HG03575 (cell line): ENCODE results near the gene PRKACG.

Experiments used
- ATAC-seq: cut with Tn5 transposase; IDR thresholded peaks from one replicate; pipeline ENCODE4 v1.9.1; 2021; ENCODE audit not compliant: unreplicated experiment, insufficient number of reproducible peaks, low FRiP score; ENCODE audit errors: extremely low read depth

PRKACG gene

GRCh38 chr9:69028754-69029153, 14.8 kb upstream of the PRKACG start:
- no peak for ATAC-seq

DNA sequence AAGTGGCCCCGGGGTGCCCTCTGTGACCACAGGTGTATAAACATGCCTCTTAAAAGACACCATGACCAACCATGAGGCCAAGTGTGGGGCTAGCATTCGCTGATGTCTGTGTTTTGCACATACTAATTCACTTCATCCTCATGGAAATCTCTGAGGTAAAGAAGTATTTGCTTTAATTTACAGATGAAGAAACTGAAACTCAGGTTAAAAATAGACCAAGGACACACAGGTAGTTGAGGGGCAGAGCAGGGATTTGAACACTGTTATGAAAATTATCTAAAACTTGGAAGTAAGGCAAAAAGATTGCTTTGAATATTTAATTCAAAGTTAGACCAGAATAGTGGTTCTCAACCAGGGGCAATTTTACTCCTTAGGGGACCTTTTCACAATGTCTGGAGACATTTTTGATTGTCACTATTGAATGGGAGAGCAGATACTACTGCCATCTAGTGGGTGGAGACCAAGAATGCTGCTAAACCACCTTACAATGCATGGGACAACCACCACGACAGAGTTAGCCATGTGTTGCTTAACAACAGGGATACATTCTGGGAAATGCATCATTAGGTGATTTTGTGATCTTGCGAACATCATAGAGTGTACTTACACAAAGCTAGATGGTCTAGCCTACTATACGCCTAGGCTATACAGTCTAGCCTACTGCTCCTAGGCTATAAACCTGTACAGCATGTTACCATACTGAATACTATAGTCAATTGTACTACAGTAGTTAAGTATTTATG, 13.6 kb upstream of the PRKACG start:
- ATAC-seq, result no peak

GRCh38 chr9:69023650-69024049, 9.7 kb upstream of the PRKACG start:
- no peak for ATAC-seq

DNA sequence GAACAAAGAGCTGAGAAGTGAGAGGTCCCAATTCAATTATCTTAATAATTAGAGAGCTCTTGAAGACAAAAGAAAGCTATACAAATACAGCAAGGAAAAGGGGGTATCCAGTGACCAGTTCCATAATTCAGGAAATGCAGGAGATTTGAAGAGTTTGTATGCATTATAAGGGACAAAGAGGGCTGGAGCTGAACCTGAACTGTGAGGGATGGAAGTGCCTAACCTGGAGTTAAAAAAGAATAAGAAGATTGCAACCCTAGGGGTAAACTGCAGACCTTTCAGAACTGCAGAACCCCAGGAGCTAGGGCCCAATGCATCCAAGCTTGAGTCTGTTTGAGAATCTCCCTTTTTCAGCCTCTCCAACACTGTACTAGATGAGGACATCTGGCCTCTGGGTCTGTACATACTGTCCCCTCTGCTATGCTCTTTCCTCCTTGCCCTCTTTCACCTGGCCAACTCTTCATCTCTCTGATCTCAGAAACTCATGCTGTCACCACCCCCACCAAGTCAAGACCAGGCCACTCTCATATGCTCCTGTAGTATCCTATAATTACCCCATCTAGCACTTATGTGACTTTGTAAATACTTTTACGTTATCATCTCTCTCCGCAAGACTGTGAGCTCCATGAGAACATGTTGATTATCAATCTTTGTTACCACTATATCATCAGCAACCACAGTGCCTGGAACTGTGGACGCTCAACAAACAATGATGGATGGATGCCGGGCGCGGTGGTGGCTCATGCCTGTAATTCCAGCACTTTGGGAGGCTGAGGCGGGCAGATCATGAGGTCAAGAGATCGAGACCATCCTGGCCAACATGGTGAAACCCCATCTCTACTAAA, 6.6 kb upstream of the PRKACG start:
- ATAC-seq, result no peak

- ATAC-seq, result no peak
Observed at GRCh38 chr9:69019808-69020207, 5.9 kb upstream of the PRKACG start.

DNA sequence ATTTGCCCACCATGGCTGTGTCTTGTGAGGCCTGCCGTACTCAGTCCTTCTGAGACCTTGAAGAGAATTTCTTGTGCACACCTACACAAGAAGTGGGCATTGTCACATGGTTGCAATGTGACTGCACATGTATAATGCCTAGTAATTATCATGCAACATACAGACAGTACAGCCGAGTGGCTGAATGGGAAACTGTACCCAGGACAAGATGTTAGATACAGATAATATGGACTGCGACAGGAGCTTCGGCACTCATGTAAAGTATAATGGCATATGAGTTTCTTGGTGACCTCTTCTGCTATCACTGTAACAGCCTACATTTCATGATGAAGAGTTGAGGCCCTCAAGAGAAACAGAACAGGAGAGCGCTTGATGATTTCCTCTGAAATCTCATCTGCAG, 4.8 kb upstream of the PRKACG start:
- ATAC-seq, result no peak

GRCh38 chr9:69016191-69017096, 2.5 kb upstream of the PRKACG start:
- ATAC-seq, result no peak

GRCh38 chr9:69013382-69013727, 558 bp downstream of the PRKACG start:
- no peak for ATAC-seq

GRCh38 chr9:69012696-69013381, 1.1 kb downstream of the PRKACG start:
- ATAC-seq, result no peak

DNA sequence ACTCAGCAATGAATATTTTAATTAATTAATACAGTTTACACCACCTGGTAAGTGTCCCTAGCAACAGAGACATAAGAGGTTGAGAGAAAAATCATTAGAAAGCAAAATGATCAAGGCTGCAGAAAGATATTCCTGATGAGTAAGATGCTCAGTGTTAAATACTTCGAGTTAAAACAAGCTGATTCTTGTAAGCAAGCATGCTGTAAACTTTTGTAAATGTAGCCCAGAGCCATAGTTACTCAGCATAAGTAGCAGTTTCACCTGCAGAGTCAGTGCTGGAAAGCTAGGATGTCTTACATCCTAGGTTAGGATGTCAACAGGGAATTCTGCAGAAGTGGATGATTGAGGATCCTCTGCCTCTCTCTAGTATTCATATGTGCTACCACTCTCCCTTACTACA, 4.2 kb downstream of the PRKACG start:
- ATAC-seq, result no peak

DNA sequence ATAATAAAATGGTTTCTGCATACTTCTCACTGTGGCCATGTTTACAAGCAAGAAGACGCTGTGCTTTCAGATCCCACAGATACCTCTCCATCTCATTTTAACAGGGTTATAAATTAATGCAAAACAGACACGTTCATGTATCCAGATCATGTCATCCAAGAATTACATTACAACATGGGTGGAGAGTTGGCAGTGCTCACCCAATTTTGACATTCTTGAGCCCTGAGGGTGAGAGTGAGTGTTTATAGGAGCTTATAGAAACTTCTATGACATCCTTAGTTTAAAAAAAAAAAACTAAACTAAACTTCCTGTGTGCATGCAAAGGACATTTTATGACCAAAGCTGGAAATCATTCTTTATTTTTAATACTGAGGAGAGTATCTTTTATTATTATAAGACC, 9.1 kb downstream of the PRKACG start:
- no peak for ATAC-seq

DNA sequence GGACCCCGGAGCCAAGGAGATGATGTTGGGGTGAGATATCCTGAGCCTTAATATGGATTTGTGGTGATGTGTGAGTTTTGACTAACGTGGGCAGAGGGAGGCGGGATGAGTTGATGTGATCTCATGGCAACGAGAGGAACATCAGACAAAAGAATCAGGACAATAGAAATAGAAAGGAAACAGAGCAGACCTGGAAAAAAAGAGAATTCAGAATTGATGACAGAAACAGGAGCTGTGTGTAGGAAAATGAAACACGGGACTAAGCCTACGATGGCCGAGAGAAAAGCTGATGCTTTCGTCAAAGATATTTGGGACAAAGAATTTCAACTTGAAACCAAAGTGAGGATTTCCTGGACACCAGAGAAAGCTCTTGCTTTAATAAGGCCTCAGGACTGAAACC, 10.9 kb downstream of the PRKACG start:
- no peak for ATAC-seq

DNA sequence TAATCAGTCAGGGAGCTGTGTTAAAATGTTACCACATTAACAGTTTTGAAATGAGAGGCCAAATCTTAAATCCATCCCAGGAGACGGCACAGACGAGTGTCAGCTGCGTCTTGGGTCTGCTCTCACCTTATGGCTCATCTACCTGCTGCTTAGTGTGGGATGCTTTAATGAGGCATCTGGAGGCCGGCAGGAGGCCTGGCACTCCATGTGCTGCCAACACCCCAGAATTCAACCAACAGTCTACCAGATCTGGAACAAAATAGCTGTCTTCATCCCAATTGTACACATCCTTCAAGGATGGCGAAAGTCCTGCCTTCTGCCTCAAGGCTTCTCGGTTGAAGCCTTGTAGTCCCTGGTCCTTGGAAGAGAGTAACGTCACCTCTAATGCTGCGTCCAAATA, 12.0 kb downstream of the PRKACG start:
- ATAC-seq, result no peak

DNA sequence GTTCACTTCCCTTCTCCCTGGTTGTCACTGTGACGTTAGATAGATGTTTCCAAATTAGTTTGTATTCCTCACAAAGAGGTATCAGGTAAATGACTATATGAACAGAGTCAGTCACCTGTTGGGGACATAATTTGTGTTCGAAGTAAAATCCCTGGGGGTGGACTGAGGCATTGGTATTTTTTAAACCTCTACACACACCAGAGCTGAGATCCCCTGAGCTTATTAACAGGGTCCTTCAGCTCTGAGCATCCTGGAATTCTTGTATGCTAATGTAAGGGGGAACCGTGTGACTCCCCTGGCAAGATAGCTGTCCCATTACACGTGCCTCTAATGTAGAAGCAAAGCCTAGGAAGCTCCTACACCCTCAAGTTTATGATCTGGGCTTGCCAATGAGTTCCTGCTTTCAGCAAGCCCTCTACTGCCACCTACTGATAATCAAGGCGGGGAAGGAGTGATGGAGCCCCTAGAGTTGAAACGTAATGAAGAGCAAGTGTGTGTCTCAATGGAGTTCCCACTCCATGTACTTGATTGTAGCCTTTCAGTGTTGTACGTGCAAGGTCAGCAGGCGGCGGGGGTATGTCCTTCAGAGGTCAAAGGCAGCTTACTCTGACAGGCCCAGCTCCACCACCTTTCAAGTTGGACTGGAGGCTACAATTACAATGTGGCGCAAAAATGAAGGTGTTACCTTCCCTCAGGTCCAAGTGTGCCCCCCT, 14.4 kb downstream of the PRKACG start:
- no peak for ATAC-seq

DNA sequence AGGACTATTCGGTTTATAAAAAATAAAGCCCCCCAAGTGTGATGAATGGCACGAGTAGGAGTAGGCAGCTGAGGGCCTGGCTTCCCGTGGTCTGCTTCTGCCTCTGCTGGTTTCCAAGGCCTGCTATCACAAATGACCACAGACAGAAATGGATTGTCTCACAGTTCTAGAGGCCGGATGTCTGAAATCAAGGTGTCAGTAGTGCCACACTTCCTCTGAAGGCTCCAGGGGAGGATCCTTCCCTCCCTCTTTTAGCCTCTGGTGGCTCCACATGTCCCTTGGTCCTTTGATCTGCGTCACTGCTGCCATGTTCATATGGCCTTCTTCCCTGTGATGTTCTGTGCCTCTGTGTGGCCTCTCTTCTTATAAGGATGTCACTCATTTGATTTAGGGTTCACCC, 15.1 kb downstream of the PRKACG start:
- ATAC-seq, result no peak

GRCh38 chr9:68998385-68998784, 15.5 kb downstream of the PRKACG start:
- no peak for ATAC-seq

- no peak for ATAC-seq
Observed at GRCh38 chr9:68997666-68998065, 16.2 kb downstream of the PRKACG start.

- no peak for ATAC-seq
Observed at GRCh38 chr9:68996462-68996861, 17.5 kb downstream of the PRKACG start.
